Cardiac muscle cell (in vitro differentiated cells and primary cell): ENCODE results near the gene SRP9. TPM values are rescaled to one million over a fixed set of nuclear protein-coding genes. Genes with fewer than 3 reads are reported as not detected.
"Not testable (repeated sequence)": the region's sequence is repeated elsewhere in the genome, so short reads cannot be mapped to it uniquely, and the experiment has no call there.

Source experiments
- DNase-seq, 2 donors: peaks; one replicate each; pipeline versions ENCODE4 v3.0.0 to v3.0.0-alpha.2; 2010 to 2017; ENCODE audit warnings: low read depth in 1 of 2, low spot score in 1 of 2
- H3K27ac ChIP-seq: fragments of 200-600 bp; sonication (generic); 2 replicates; pipeline ENCODE4 v1.5.1; 2016
- H3K27me3 ChIP-seq: fragments of 200-600 bp; sonication (generic); 2 replicates; pipeline ENCODE4 v1.6.0; 2016; ENCODE audit warnings: control low read depth
- H3K36me3 ChIP-seq: fragments of 200-600 bp; sonication (generic); 2 replicates; pipeline ENCODE4 v1.5.1; 2016; ENCODE audit warnings: control low read depth
- H3K4me1 ChIP-seq: fragments of 200-600 bp; sonication (generic); 2 replicates; pipeline ENCODE4 v1.8.1; 2017; ENCODE audit warnings: low read depth, mild to moderate bottlenecking, mixed run types
- H3K4me3 ChIP-seq: fragments of 200-600 bp; sonication (generic); 2 replicates; pipeline ENCODE4 v1.5.1; 2016; ENCODE audit warnings: mild to moderate bottlenecking
- H3K9me3 ChIP-seq: fragments of 200-600 bp; sonication (generic); 2 replicates; pipeline ENCODE4 v1.5.1; 2017; ENCODE audit warnings: low read depth, mild to moderate bottlenecking, control low read depth
- CTCF ChIP-seq: IDR thresholded peaks from 2 replicates; pipeline ENCODE4 v1.5.1; 2012; ENCODE audit warnings: low read depth, mild to moderate bottlenecking, low read length
- polyA plus RNA-seq: library from polyadenylated mRNA; unstranded; fragments of >200 nt; fragmentation: Nextera tagmentation; extraction: Ambion mirVana; gene quantifications from 2 replicates; pipeline ENCODE4 v1.2.1, GENCODE V29; 2016
- total RNA-seq: library from RNA; depleted of rRNA; stranded (reverse); fragments of >200 nt; gene quantifications from 2 replicates; pipeline ENCODE4 v1.2.3, GENCODE V29; 2016

SRP9 gene
- total and polyA plus RNA-seq, 2 experiments from 2014 or later = 167 to 466 TPM

- H3K4me3 ChIP-seq = no peak overlapping the region
- TF ChIP-seq CTCF = no peak
- DNase-seq = no peak
- no peaks in the 10 kb centered on the region for H3K27me3 ChIP-seq
- peaks cover 24% of the 10 kb centered on the region for H3K4me1 ChIP-seq
- H3K27ac ChIP-seq = no peak overlapping the region
- no peaks in the 10 kb centered on the region for H3K9me3 ChIP-seq
- no peaks in the 10 kb centered on the region for H3K36me3 ChIP-seq
Measured at GRCh38 chr1:225757927-225758656, 19.5 kb upstream of the SRP9 start.

- not testable (repeated sequence) for H3K4me3 ChIP-seq, H3K36me3 ChIP-seq, H3K27me3 ChIP-seq, H3K27ac ChIP-seq, H3K9me3 ChIP-seq, DNase-seq
- H3K4me1 ChIP-seq = peaks cover 28% of the 10 kb centered on the region
Measured at GRCh38 chr1:225759972-225760371, 17.7 kb upstream of the SRP9 start.

GRCh38 chr1:225760531-225760930, 17.1 kb upstream of the SRP9 start:
- Histone ChIP-seq H3K27me3 (no peaks in the 10 kb centered on the region), H3K27ac (no peak overlapping the region), H3K36me3 (no peaks in the 10 kb centered on the region), H3K4me3 (no peak overlapping the region), H3K4me1 (peaks cover 22% of the 10 kb centered on the region), H3K9me3 (no peaks in the 10 kb centered on the region)
- no peak for DNase-seq
- no peak for TF ChIP-seq CTCF

GRCh38 chr1:225761395-225761794, 16.2 kb upstream of the SRP9 start:
- peaks cover 18% of the 10 kb centered on the region for H3K4me1 ChIP-seq
- not testable (repeated sequence) for H3K27me3 ChIP-seq, H3K36me3 ChIP-seq, H3K9me3 ChIP-seq, DNase-seq, H3K4me3 ChIP-seq
- H3K27ac ChIP-seq = peak overlapping the region; percentile 70

- no peaks in the 10 kb centered on the region for H3K27me3 ChIP-seq
- no peak for TF ChIP-seq CTCF
- DNase-seq = no peak
- peaks cover 18% of the 10 kb centered on the region for H3K4me1 ChIP-seq
- no peak overlapping the region for H3K4me3 ChIP-seq
- H3K27ac ChIP-seq = peak overlapping the region; percentile 70
- H3K36me3 ChIP-seq = no peaks in the 10 kb centered on the region
- H3K9me3 ChIP-seq = no peaks in the 10 kb centered on the region
Measured at GRCh38 chr1:225762002-225762441, 15.6 kb upstream of the SRP9 start.

GRCh38 chr1:225762444-225762843, 15.2 kb upstream of the SRP9 start:
- peak overlapping the region; percentile 70 for H3K27ac ChIP-seq
- no peaks in the 10 kb centered on the region for H3K36me3 ChIP-seq
- peaks cover 19% of the 10 kb centered on the region for H3K4me1 ChIP-seq
- DNase-seq = peak in 1 of 2 donors; percentile 32
- H3K4me3 ChIP-seq = no peak overlapping the region
- H3K9me3 ChIP-seq = no peaks in the 10 kb centered on the region
- no peaks in the 10 kb centered on the region for H3K27me3 ChIP-seq
- no peak for TF ChIP-seq CTCF
